Chondrocyte (in vitro differentiated cells): ENCODE data around the gene SHISAL2A. TPM values are rescaled to one million over a fixed set of nuclear protein-coding genes. Genes with fewer than 3 reads are reported as not detected.

Source experiments
- DNase-seq: peaks from one replicate; pipeline ENCODE4 v3.0.0; 2021; ENCODE audit warnings: mixed read lengths, low spot score
- H3K27ac Mint-ChIP-seq: one replicate; pipeline ENCODE4 v1.8.0; 2021; ENCODE audit warnings: mild to moderate bottlenecking, moderate library complexity, mixed read lengths; ENCODE audit not compliant: unreplicated experiment
- H3K27me3 Mint-ChIP-seq: 2 replicates; pipeline ENCODE4 v1.8.0; 2021; ENCODE audit warnings: low read depth, mixed read lengths
- H3K36me3 Mint-ChIP-seq: 2 replicates; pipeline ENCODE4 v1.8.0; 2021; ENCODE audit warnings: low read depth, mixed read lengths
- H3K4me1 Mint-ChIP-seq: 2 replicates; pipeline ENCODE4 v1.8.0; 2021; ENCODE audit warnings: low read depth, mild to moderate bottlenecking, mixed read lengths
- H3K4me3 Mint-ChIP-seq: one replicate; pipeline ENCODE4 v1.8.0; 2021; ENCODE audit warnings: mild to moderate bottlenecking, moderate library complexity, mixed read lengths; ENCODE audit not compliant: unreplicated experiment
- H3K9me3 Mint-ChIP-seq: 2 replicates; pipeline ENCODE4 v1.8.0; 2021; ENCODE audit warnings: low read depth, mixed read lengths
- CTCF ChIP-seq: fragments of 200-600 bp; sonication (generic); IDR thresholded peaks from 2 replicates; pipeline ENCODE4 v1.5.0; 2021; ENCODE audit warnings: antibody characterized with exemption, mild to moderate bottlenecking, moderate library complexity
- total RNA-seq: library from RNA; stranded (reverse); gene quantifications from 3 replicates; pipeline ENCODE4 v1.2.1, GENCODE V29; 2021

The SHISAL2A gene
- total RNA-seq, 1 donor from 2014 or later = not detected

- Mint-ChIP-seq H3K9me3 (no peaks in the 10 kb centered on the region), H3K4me3 (no peak overlapping the region), H3K27me3 (no peaks in the 10 kb centered on the region), H3K4me1 (no peaks in the 10 kb centered on the region), H3K27ac (no peak overlapping the region), H3K36me3 (peaks cover 2% of the 10 kb centered on the region)
- no peak for DNase-seq
- TF ChIP-seq CTCF = no peak
Observed at GRCh38 chr1:52651904-52652303, 18.9 kb downstream of the SHISAL2A start.

GRCh38 chr1:52653207-52653849, 20.4 kb downstream of the SHISAL2A start:
- no peaks in the 10 kb centered on the region for H3K36me3 Mint-ChIP-seq
- H3K27ac Mint-ChIP-seq = no peak overlapping the region
- no peaks in the 10 kb centered on the region for H3K27me3 Mint-ChIP-seq
- DNase-seq = no peak
- no peak for TF ChIP-seq CTCF
- no peaks in the 10 kb centered on the region for H3K9me3 Mint-ChIP-seq
- no peak overlapping the region for H3K4me3 Mint-ChIP-seq
- no peaks in the 10 kb centered on the region for H3K4me1 Mint-ChIP-seq

GRCh38 chr1:52654063-52654462, 21.1 kb downstream of the SHISAL2A start:
- no peaks in the 10 kb centered on the region for H3K4me1 Mint-ChIP-seq
- H3K27me3 Mint-ChIP-seq = no peaks in the 10 kb centered on the region
- H3K9me3 Mint-ChIP-seq = no peaks in the 10 kb centered on the region
- no peak overlapping the region for H3K4me3 Mint-ChIP-seq
- no peak overlapping the region for H3K27ac Mint-ChIP-seq
- TF ChIP-seq CTCF = no peak
- DNase-seq = no peak
- no peaks in the 10 kb centered on the region for H3K36me3 Mint-ChIP-seq

- no peaks in the 10 kb centered on the region for H3K9me3 Mint-ChIP-seq
- peaks cover 10% of the 10 kb centered on the region for H3K4me1 Mint-ChIP-seq
- no peak for TF ChIP-seq CTCF
- H3K4me3 Mint-ChIP-seq = no peak overlapping the region
- no peaks in the 10 kb centered on the region for H3K36me3 Mint-ChIP-seq
- no peaks in the 10 kb centered on the region for H3K27me3 Mint-ChIP-seq
- DNase-seq = no peak
- no peak overlapping the region for H3K27ac Mint-ChIP-seq
Observed at GRCh38 chr1:52657702-52658101, 24.7 kb downstream of the SHISAL2A start.

- H3K27ac Mint-ChIP-seq = no peak overlapping the region
- no peaks in the 10 kb centered on the region for H3K9me3 Mint-ChIP-seq
- no peak for DNase-seq
- no peaks in the 10 kb centered on the region for H3K36me3 Mint-ChIP-seq
- peaks cover 21% of the 10 kb centered on the region for H3K4me1 Mint-ChIP-seq
- no peak for TF ChIP-seq CTCF
- no peak overlapping the region for H3K4me3 Mint-ChIP-seq
- no peaks in the 10 kb centered on the region for H3K27me3 Mint-ChIP-seq
Observed at GRCh38 chr1:52658795-52659194, 25.8 kb downstream of the SHISAL2A start.
